Lower leg skin (tissue), 4 donors: ENCODE measurements around the gene ADARB1. TPM values are rescaled to one million over a fixed set of nuclear protein-coding genes. Genes with fewer than 3 reads are reported as not detected.

ENCODE experiments used
- DNase-seq, 2 donors: peaks; one replicate each; pipeline ENCODE4 v3.0.0-alpha.2; 2019; ENCODE audit warnings: low spot score in 2 of 2
- H3K4me3 ChIP-seq: fragments of 200-600 bp; sonication (generic); 2 replicates; pipeline ENCODE4 v1.5.1; 2017; ENCODE audit warnings: mild to moderate bottlenecking, low read depth; ENCODE audit not compliant: poor library complexity, severe bottlenecking
- CTCF ChIP-seq, 3 donors: fragments of 450-650 bp; IDR thresholded peaks; one replicate each; pipeline ENCODE4 v1.5.1; 2016; ENCODE audit warnings: antibody characterized with exemption in 3 of 3, mild to moderate bottlenecking in 3 of 3, moderate library complexity in 2 of 3
- POLR2A ChIP-seq, 2 donors: fragments of 450-650 bp; IDR thresholded peaks; one replicate each; pipeline ENCODE4 v1.6.1; 2016 to 2017; ENCODE audit warnings: antibody characterized with exemption in 2 of 2, mild to moderate bottlenecking in 1 of 2, moderate library complexity in 1 of 2
- WGBS, 2 donors: methylation state at CpG; one replicate each; pipeline ENCODE4 v1.1.5; 2018; 5-methylcytosine and 5-hydroxymethylcytosine counted together
- intact Hi-C: fragments of 100-400 bp; cut with DNase I; formaldehyde crosslinking; loops from one replicate; pipeline ENCODE4 v1.15.0; 2023; ENCODE audit warnings: low total_unique reads
- total RNA-seq, 4 donors: library from RNA; depleted of rRNA; stranded (reverse); fragments of >200 nt; gene quantifications; one replicate each; pipeline ENCODE4 v1.1.0, GENCODE V29; 2016

Gene ADARB1
- total RNA-seq, 4 donors from 2014 or later, result 14.6 to 21.9 (median 16.6) TPM

- WGBS, 2 donors, result 89 to 91% methylated on average over 38 to 41 of the region's 41 CpGs
- no peak overlapping the region for H3K4me3 ChIP-seq
- DNase-seq, result peak in 1 of 2 donors; percentile 74
- intact Hi-C loops, result no loop called here
- TF ChIP-seq CTCF (IDR thresholded peaks at IDR 0.05), result no peak
- TF ChIP-seq POLR2A (IDR thresholded peaks at IDR 0.05), result no peak
Measured at GRCh38 chr21:45266518-45267389, 192.4 kb downstream of the ADARB1 start.

- no peak for TF ChIP-seq POLR2A (IDR thresholded peaks at IDR 0.05)
- 92 to 95% methylated on average over 16 of the region's 16 CpGs for WGBS, 2 donors
- no peak overlapping the region for H3K4me3 ChIP-seq
- intact Hi-C loops, result no loop called here
- peak in 1 of 2 donors; percentile 63 for DNase-seq
Measured at GRCh38 chr21:45267390-45267760, 193.0 kb downstream of the ADARB1 start.

GRCh38 chr21:45269861-45270260 lies 195.5 kb downstream of the ADARB1 start:
- peak in 1 of 2 donors; percentile 77 for DNase-seq
- intact Hi-C loops, result no loop called here
- 93 to 96% methylated on average over 13 of the region's 13 CpGs for WGBS, 2 donors
- TF ChIP-seq CTCF (IDR thresholded peaks at IDR 0.05) (no peak), POLR2A (IDR thresholded peaks at IDR 0.05) (no peak)
- no peak overlapping the region for H3K4me3 ChIP-seq

GRCh38 chr21:45270306-45270821 lies 196.0 kb downstream of the ADARB1 start:
- no peak overlapping the region for H3K4me3 ChIP-seq
- peak in 1 of 2 donors; percentile 61 for DNase-seq
- intact Hi-C loops, result no loop called here
- 96 to 97% methylated on average over 13 of the region's 13 CpGs for WGBS, 2 donors
- no peak for TF ChIP-seq CTCF (IDR thresholded peaks at IDR 0.05)
- no peak for TF ChIP-seq POLR2A (IDR thresholded peaks at IDR 0.05)

Other genes starting within 250 kb of the ADARB1 start
- 100 to 1,000 TPM; 110 to 193 (median 133) TPM for gene PTTG1IP, start 200.9 kb upstream of the ADARB1 start, total RNA-seq
- 10 to 100 TPM; 18.4 to 40.7 (median 20.4) TPM for gene ITGB2, start 153.7 kb upstream of the ADARB1 start, total RNA-seq
- 10 to 100 TPM; 19.0 to 36.4 (median 31.6) TPM for gene SLX9, start 134.6 kb upstream of the ADARB1 start, total RNA-seq
- 10 to 100 TPM; 15.0 to 22.1 (median 18.9) TPM for gene POFUT2, start 213.3 kb downstream of the ADARB1 start, total RNA-seq